Testis (tissue), 2 donors: ENCODE measurements around the gene TFF2.

ENCODE experiments used
- CTCF ChIP-seq, 3 experiments: fragments of 450-650 bp in 2 of 3; fragments of 200-600 bp in 1 of 3; sonication (generic) in 1 of 3; IDR thresholded peaks; one replicate each; pipeline ENCODE4 v1.5.1; 2016 to 2019; ENCODE audit warnings: antibody characterized with exemption in 3 of 3, mild to moderate bottlenecking in 2 of 3, moderate library complexity in 1 of 3
- POLR2A ChIP-seq: fragments of 450-650 bp; IDR thresholded peaks from one replicate; pipeline ENCODE4 v1.6.1; 2017; ENCODE audit warnings: antibody characterized with exemption, mild to moderate bottlenecking, moderate library complexity

- TF ChIP-seq CTCF (IDR thresholded peaks at IDR 0.05), result no peak
- TF ChIP-seq POLR2A, result no peak
Observed at GRCh38 chr21:42384156-42384945, 33.6 kb upstream of the TFF2 start.
